ENCODE results near the gene MYDGF. TPM values are rescaled to one million over a fixed set of nuclear protein-coding genes. Genes with fewer than 3 reads are reported as not detected.

The MYDGF gene
- total and polyA plus RNA-seq, 12 donors: 35.9 to 159 (median 75.5) TPM

- 81 to 83% (median 83%) methylated on average over 18 to 20 of the region's 20 CpGs for WGBS, 4 donors
- TF ChIP-seq POLR2A (IDR thresholded peaks at IDR 0.05): no peak
- TF ChIP-seq, protein P1, sequence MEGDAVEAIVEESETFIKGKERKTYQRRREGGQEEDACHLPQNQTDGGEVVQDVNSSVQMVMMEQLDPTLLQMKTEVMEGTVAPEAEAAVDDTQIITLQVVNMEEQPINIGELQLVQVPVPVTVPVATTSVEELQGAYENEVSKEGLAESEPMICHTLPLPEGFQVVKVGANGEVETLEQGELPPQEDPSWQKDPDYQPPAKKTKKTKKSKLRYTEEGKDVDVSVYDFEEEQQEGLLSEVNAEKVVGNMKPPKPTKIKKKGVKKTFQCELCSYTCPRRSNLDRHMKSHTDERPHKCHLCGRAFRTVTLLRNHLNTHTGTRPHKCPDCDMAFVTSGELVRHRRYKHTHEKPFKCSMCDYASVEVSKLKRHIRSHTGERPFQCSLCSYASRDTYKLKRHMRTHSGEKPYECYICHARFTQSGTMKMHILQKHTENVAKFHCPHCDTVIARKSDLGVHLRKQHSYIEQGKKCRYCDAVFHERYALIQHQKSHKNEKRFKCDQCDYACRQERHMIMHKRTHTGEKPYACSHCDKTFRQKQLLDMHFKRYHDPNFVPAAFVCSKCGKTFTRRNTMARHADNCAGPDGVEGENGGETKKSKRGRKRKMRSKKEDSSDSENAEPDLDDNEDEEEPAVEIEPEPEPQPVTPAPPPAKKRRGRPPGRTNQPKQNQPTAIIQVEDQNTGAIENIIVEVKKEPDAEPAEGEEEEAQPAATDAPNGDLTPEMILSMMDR (IDR thresholded peaks at IDR 0.05): no peak
- peaks cover 0 to 72% of the 10 kb centered on the region in 2 donors for H3K36me3 ChIP-seq (replicated peaks in 1 of 2)
- no peak overlapping the region for H3K27ac ChIP-seq
- no peak overlapping the region for H3K4me3 ChIP-seq
- H3K27me3 ChIP-seq: no peaks in the 10 kb centered on the region
- no peak for DNase-seq
- intact Hi-C loops (cut with DNase I): no loop called here
- H3K9me3 ChIP-seq (replicated peaks in 1 of 3): no peaks in the 10 kb centered on the region
- H3K4me1 ChIP-seq (replicated peaks in 1 of 2): no peaks in the 10 kb centered on the region
Measured at GRCh38 chr19:4662020-4662695, 8.0 kb downstream of the MYDGF start.

DNA sequence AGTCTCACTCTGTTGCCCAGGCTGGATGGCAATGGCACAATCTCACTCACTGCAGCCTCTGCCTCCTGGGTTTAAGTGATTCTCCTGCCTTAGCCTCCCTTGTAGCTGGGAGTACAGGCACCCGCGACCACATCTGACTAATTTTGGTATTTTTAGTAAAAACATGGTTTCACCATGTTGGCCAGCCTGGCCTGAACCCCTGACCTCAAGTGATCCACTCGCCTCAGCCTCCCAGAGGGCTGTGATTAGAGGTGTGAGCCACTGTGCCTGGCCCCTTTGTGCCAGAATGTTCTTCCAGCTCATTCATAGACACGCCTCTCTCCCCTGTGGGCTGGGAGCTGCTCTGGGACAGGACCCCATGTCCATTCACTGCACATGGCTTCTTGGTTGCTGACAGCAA is 9.1 kb downstream of the MYDGF start:
- no peaks in the 10 kb centered on the region for H3K9me3 ChIP-seq (replicated peaks in 1 of 3)
- no peak for DNase-seq
- peaks cover 0 to 70% of the 10 kb centered on the region in 2 donors for H3K36me3 ChIP-seq (replicated peaks in 1 of 2)
- 79 to 100% (median 86%) methylated on average over 2 to 4 of the region's 4 CpGs for WGBS, 4 donors
- H3K4me3 ChIP-seq: no peak overlapping the region
- no peaks in the 10 kb centered on the region for H3K27me3 ChIP-seq
- H3K27ac ChIP-seq: no peak overlapping the region
- TF ChIP-seq, protein P1 (IDR thresholded peaks at IDR 0.05): no peak
- TF ChIP-seq POLR2A (IDR thresholded peaks at IDR 0.05): no peak
- H3K4me1 ChIP-seq (replicated peaks in 1 of 2): no peaks in the 10 kb centered on the region
- intact Hi-C loops (cut with DNase I): no loop called here

DNA sequence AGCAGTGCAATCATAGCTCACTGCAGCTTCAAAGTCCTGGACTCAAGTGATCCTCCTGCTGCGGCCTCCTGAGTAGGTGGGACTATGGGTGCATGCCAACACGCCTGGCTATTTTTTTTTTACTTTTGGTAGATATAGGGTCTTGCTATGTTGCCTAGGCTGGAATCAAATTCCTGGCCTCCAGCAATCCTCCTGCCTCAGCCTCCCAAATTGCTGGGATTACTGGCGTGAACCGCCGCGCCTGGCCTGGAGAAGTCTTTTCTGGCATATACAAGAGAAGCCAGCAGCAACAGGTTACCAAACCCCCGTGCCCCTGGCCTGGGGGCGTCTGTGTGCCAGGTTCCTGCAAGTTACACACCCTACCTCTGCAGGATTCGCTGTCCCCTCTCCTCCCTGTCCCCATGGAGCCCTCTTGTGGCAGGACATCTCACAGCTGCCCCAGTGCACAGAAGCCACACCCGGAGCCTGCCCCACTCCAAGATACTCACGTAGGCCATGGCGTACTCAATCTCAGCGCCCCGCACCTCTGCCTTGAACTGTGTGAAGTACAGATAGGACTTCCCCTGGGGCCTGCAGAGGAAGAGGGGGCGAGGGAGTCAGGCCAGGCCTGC is 9.9 kb downstream of the MYDGF start:
- 87 to 90% (median 88%) methylated on average over 10 to 15 of the region's 15 CpGs for WGBS, 4 donors
- DNase-seq: peak in 2 of 7 donors; percentile 32 to 41
- no peak for TF ChIP-seq POLR2A (IDR thresholded peaks at IDR 0.05)
- TF ChIP-seq, protein P1 (IDR thresholded peaks at IDR 0.05): peak in 4 of 6 experiments; percentile 13 to 25 (median 20)
- Histone ChIP-seq H3K27ac (no peak overlapping the region), H3K4me1 (replicated peaks in 1 of 2) (no peaks in the 10 kb centered on the region), H3K36me3 (replicated peaks in 1 of 2) (peaks cover 0 to 70% of the 10 kb centered on the region in 2 donors), H3K27me3 (no peaks in the 10 kb centered on the region), H3K4me3 (no peak overlapping the region), H3K9me3 (replicated peaks in 1 of 3) (no peaks in the 10 kb centered on the region)
- intact Hi-C loops (cut with DNase I): no loop called here

GRCh38 chr19:4657835-4658234 is 12.3 kb downstream of the MYDGF start:
- no peak for DNase-seq
- 84 to 97% (median 92%) methylated on average over 4 to 8 of the region's 8 CpGs for WGBS, 4 donors
- H3K4me1 ChIP-seq (replicated peaks in 1 of 2): no peaks in the 10 kb centered on the region
- no peaks in the 10 kb centered on the region for H3K27me3 ChIP-seq
- H3K4me3 ChIP-seq: no peak overlapping the region
- H3K27ac ChIP-seq: no peak overlapping the region
- intact Hi-C loops (cut with DNase I): no loop called here
- no peak for TF ChIP-seq POLR2A (IDR thresholded peaks at IDR 0.05)
- TF ChIP-seq, protein P1 (IDR thresholded peaks at IDR 0.05): no peak
- H3K36me3 ChIP-seq (replicated peaks in 1 of 2): peaks cover 0 to 55% of the 10 kb centered on the region in 2 donors
- H3K9me3 ChIP-seq (replicated peaks in 1 of 3): no peaks in the 10 kb centered on the region

Data from adrenal gland (tissue), 12 donors.